DMS79 treated with DMSO at 0.1 percent for 48 hours (cell line): ENCODE results near the gene MDN1.
"Not testable (repeated sequence)": the region's sequence is repeated elsewhere in the genome, so short reads cannot be mapped to it uniquely, and the experiment has no call there.

Source experiments
- DNase-seq: peaks from one replicate; lab custom pipeline; 2025; lab: John Stamatoyannopoulos, UW

Gene MDN1

GRCh38 chr6:89763550-89763949 lies 56.0 kb downstream of the MDN1 start:
- no peak for DNase-seq

- no peak for DNase-seq
These were observed 60.8 kb downstream of the MDN1 start for GRCh38 chr6:89758830-89759229.

- DNase-seq: no peak
These were observed 69.3 kb downstream of the MDN1 start for GRCh38 chr6:89750338-89750737.

- no peak for DNase-seq
These were observed 69.7 kb downstream of the MDN1 start for GRCh38 chr6:89749918-89750317.

- no peak for DNase-seq
These were observed 73.9 kb downstream of the MDN1 start for GRCh38 chr6:89745716-89746115.

GRCh38 chr6:89745096-89745495 lies 74.5 kb downstream of the MDN1 start:
- DNase-seq: no peak

GRCh38 chr6:89736893-89737292 lies 82.7 kb downstream of the MDN1 start:
- no peak for DNase-seq

GRCh38 chr6:89734526-89734925 lies 85.1 kb downstream of the MDN1 start:
- no peak for DNase-seq

- peak; percentile 44 for DNase-seq
These were observed 87.5 kb downstream of the MDN1 start for GRCh38 chr6:89731924-89732567.

- DNase-seq: not testable (repeated sequence)
These were observed 88.3 kb downstream of the MDN1 start for GRCh38 chr6:89731262-89731661.

- DNase-seq: no peak
These were observed 89.8 kb downstream of the MDN1 start for GRCh38 chr6:89729818-89730217.

GRCh38 chr6:89727501-89727900 lies 92.1 kb downstream of the MDN1 start:
- no peak for DNase-seq

GRCh38 chr6:89724981-89725380 lies 94.6 kb downstream of the MDN1 start:
- DNase-seq: no peak

GRCh38 chr6:89723046-89723445 lies 96.5 kb downstream of the MDN1 start:
- no peak for DNase-seq

- DNase-seq: no peak
These were observed 103.1 kb downstream of the MDN1 start for GRCh38 chr6:89716532-89716931.

- DNase-seq: no peak
These were observed 107.8 kb downstream of the MDN1 start for GRCh38 chr6:89711801-89712200.

GRCh38 chr6:89708316-89708715 lies 111.3 kb downstream of the MDN1 start:
- DNase-seq: no peak

- no peak for DNase-seq
These were observed 111.8 kb downstream of the MDN1 start for GRCh38 chr6:89707766-89708165.

- no peak for DNase-seq
These were observed 113.5 kb downstream of the MDN1 start for GRCh38 chr6:89706121-89706520.

- DNase-seq: no peak
These were observed 116.3 kb downstream of the MDN1 start for GRCh38 chr6:89703292-89703691.

- no peak for DNase-seq
These were observed 117.2 kb downstream of the MDN1 start for GRCh38 chr6:89702349-89702748.

GRCh38 chr6:89695667-89696066 lies 123.9 kb downstream of the MDN1 start:
- no peak for DNase-seq

GRCh38 chr6:89694428-89694827 lies 125.2 kb downstream of the MDN1 start:
- no peak for DNase-seq

- DNase-seq: no peak
These were observed 126.4 kb downstream of the MDN1 start for GRCh38 chr6:89693207-89693606.

- DNase-seq: no peak
These were observed 127.3 kb downstream of the MDN1 start for GRCh38 chr6:89692256-89692655.
